Activated CD4-positive, alpha-beta T cell treated with anti-CD3 and anti-CD28 coated beads, Interleukin-2, amount 10 ng/mL, durations not matched to agents 7 days and 5 days (primary cell): ENCODE results near the gene ERC2. TPM values are rescaled to one million over a fixed set of nuclear protein-coding genes. Genes with fewer than 3 reads are reported as not detected.

Experiments
- CTCF ChIA-PET: fragments of 350-600 bp; sonication (Branson Sonifier 250); formaldehyde crosslinking; loops from one replicate; lab custom pipeline; 2021; ENCODE audit warnings: antibody characterized with exemption; lab: Charles Lee
- POLR2A ChIA-PET: fragments of 350-600 bp; sonication (Branson Sonifier 250); formaldehyde crosslinking; loops from one replicate; lab custom pipeline; 2021; ENCODE audit warnings: antibody characterized with exemption; lab: Charles Lee
- DNase-seq: peaks from one replicate; pipeline ENCODE4 v3.0.0-alpha.2; 2020
- H3K27ac Mint-ChIP-seq: one replicate; pipeline ENCODE4 v1.8.0; 2021; ENCODE audit warnings: mild to moderate bottlenecking, moderate library complexity, mixed read lengths
- H3K27me3 Mint-ChIP-seq: one replicate; pipeline ENCODE4 v1.8.0; 2021; ENCODE audit warnings: mixed read lengths
- H3K36me3 Mint-ChIP-seq: one replicate; pipeline ENCODE4 v1.8.0; 2021; ENCODE audit warnings: low read depth, mixed read lengths
- H3K4me1 Mint-ChIP-seq: one replicate; pipeline ENCODE4 v1.8.0; 2021; ENCODE audit warnings: mixed read lengths
- H3K4me3 Mint-ChIP-seq: one replicate; pipeline ENCODE4 v1.8.0; 2021; ENCODE audit warnings: mild to moderate bottlenecking, moderate library complexity, mixed read lengths
- H3K9me3 Mint-ChIP-seq: one replicate; pipeline ENCODE4 v1.8.0; 2021; ENCODE audit warnings: mixed read lengths
- total RNA-seq, 2 experiments: library from RNA; stranded (reverse); gene quantifications; one replicate each; pipeline ENCODE4 v1.2.3, GENCODE V29; 2021

Gene ERC2
- total RNA-seq, 2 experiments from 2014 or later: not detected

DNA sequence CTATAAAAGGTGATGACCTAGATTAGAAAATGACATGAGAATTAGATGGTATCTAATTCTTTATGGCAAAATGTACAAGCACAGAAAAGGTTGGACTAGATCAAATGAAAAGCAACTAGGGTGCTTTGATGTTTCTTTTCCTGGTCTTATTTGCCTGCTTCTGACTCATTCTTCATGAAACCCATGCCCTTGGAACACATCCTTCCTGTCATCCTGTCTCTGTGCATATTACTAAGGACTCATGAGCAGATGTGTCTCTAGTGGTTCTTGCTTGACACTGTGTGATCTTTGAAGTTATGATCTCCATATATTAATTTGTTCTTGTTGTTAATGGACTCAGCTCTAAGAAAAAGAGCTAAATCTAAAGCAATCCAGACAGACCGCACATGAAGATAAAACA, 314.0 kb downstream of the ERC2 start:
- Mint-ChIP-seq H3K4me3 (no peak overlapping the region), H3K27me3 (no peaks in the 10 kb centered on the region), H3K36me3 (no peaks in the 10 kb centered on the region), H3K9me3 (no peaks in the 10 kb centered on the region), H3K4me1 (no peaks in the 10 kb centered on the region), H3K27ac (no peak overlapping the region)
- ChIA-PET POLR2A (no interaction called here), CTCF (no interaction called here)
- no peak for DNase-seq

DNA sequence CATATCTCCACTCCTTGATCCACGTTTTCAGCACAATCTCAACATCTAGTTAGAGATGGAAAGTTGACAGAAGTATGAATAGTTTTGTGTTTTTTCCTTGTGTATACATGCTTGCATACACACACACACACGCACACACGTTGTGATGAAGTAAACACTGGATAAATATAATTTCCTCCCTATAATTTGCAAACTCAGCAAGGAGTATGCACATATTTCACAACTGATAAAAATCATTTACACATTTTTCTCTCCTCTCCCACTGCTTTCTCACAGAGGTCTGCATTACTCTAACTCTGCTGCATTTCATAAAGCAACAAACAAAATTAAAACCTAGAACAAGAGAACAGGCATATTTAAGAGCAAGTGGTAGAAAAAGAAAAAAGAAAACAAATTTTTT, 320.9 kb downstream of the ERC2 start:
- H3K36me3 Mint-ChIP-seq: no peaks in the 10 kb centered on the region
- H3K27me3 Mint-ChIP-seq: peaks cover 2% of the 10 kb centered on the region
- no peak overlapping the region for H3K27ac Mint-ChIP-seq
- CTCF ChIA-PET: no interaction called here
- H3K9me3 Mint-ChIP-seq: no peaks in the 10 kb centered on the region
- no peak overlapping the region for H3K4me3 Mint-ChIP-seq
- no peak for DNase-seq
- H3K4me1 Mint-ChIP-seq: no peaks in the 10 kb centered on the region
- POLR2A ChIA-PET: no interaction called here

DNA sequence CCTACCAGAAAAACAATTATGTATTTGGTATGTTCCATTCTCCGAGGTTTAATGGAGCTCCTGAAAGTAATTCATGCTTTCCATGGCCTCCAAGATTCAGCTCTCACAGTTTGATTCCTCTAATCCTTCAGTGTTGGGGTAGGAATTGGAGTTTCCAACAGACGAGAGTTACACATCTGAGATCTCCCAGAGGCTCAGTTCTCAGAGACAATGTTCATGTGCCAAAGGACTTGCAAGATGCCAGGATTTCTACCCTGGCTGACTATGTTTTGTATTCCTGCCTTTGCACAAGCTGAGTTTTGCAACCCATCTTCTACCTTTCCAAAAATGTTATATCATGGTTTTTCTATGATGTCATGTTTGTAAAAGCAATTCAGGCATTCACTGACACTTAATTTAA, 322.9 kb downstream of the ERC2 start:
- ChIA-PET CTCF (no interaction called here), POLR2A (no interaction called here)
- Mint-ChIP-seq H3K4me3 (no peak overlapping the region), H3K9me3 (no peaks in the 10 kb centered on the region), H3K36me3 (no peaks in the 10 kb centered on the region), H3K27me3 (peaks cover 5% of the 10 kb centered on the region), H3K4me1 (no peaks in the 10 kb centered on the region), H3K27ac (no peak overlapping the region)
- no peak for DNase-seq

DNA sequence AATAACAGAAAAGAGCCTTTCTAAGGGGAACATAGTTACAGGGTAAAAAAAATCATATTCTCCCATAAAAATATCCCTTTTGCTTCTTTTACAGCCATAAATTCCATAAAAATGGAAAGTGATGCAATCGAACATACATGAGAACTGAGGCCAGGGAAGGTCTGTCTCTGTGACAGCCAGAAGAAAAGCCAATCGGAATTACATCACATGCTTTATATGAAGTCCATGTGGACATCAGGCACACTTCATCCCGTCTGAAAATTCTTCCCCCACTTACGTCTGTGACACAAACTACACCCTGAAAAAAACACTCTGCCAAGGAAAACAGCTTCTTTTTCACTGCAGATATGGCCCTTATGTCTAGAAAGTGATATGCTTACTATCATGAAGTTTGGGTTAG, 323.5 kb downstream of the ERC2 start:
- no peak overlapping the region for H3K27ac Mint-ChIP-seq
- H3K9me3 Mint-ChIP-seq: no peaks in the 10 kb centered on the region
- no peak overlapping the region for H3K4me3 Mint-ChIP-seq
- ChIA-PET CTCF (no interaction called here), POLR2A (no interaction called here)
- peaks cover 5% of the 10 kb centered on the region for H3K27me3 Mint-ChIP-seq
- H3K36me3 Mint-ChIP-seq: no peaks in the 10 kb centered on the region
- H3K4me1 Mint-ChIP-seq: no peaks in the 10 kb centered on the region
- DNase-seq: no peak

DNA sequence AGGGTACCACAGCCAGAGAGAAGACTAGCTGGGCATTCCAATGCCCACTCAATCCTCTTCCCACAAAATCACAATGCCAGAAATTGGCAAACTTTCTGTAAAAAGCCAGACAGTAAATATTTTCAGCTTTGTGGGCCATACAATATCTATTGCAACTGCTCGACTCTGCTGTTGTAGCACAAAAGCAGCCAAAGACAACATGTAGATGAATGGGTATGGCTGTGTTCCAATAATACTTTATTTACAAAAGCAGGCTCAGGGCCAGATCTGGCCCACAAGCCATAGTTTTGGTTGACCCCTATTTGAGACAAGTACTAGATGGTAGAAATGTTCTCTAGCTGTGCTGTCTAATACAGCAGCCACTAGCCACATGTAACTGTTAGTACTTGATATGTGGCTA, 330.9 kb downstream of the ERC2 start:
- Mint-ChIP-seq H3K4me1 (no peaks in the 10 kb centered on the region), H3K9me3 (no peaks in the 10 kb centered on the region), H3K27me3 (peaks cover 6% of the 10 kb centered on the region), H3K36me3 (no peaks in the 10 kb centered on the region), H3K27ac (no peak overlapping the region), H3K4me3 (no peak overlapping the region)
- ChIA-PET POLR2A (no interaction called here), CTCF (no interaction called here)
- no peak for DNase-seq

DNA sequence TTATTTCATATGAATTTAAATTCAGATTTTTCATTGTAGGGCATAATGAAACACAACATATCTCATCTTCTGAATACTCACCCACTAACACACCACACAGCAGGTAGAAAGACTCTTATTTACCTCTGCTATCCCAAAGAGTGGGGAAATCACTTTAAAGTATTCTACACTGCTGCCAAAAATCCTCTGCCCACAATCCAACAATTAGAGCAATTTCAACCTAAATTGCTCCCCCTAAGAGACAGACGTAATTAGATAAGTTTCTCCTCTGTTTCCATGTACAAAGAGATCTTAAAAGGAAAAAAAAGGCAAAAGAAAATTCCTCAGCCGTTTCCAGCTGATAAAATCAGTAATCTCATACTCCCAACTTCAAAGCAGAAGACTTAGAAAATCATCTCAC, 331.8 kb downstream of the ERC2 start:
- peaks cover 6% of the 10 kb centered on the region for H3K27me3 Mint-ChIP-seq
- DNase-seq: no peak

DNA sequence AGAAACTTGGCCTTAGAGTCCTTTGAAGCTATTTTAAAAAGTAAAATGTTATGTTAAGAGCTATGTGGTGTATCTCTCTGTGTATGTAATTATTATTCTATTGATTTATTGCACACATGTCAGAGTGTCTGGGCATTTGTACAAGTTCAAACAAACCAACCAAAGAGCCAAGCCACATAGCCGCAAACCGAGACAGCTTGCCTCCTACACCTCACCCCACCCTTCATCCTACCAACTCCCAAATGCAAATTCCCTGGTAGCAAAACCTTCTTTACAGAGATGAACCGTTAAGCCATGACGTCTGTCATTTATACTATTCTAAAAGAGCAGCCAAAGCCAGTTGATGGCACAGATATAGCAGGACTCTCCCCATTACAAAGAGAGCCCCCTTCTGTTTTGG, 332.3 kb downstream of the ERC2 start:
- peaks cover 4% of the 10 kb centered on the region for H3K27me3 Mint-ChIP-seq
- H3K27ac Mint-ChIP-seq: no peak overlapping the region
- no peaks in the 10 kb centered on the region for H3K4me1 Mint-ChIP-seq
- no peak overlapping the region for H3K4me3 Mint-ChIP-seq
- no peak for DNase-seq
- no peaks in the 10 kb centered on the region for H3K9me3 Mint-ChIP-seq
- CTCF ChIA-PET: no interaction called here
- POLR2A ChIA-PET: no interaction called here
- H3K36me3 Mint-ChIP-seq: no peaks in the 10 kb centered on the region

More for the DNA sequence above, 331.8 kb downstream of the ERC2 start:
- Mint-ChIP-seq H3K4me1 (no peaks in the 10 kb centered on the region), H3K9me3 (no peaks in the 10 kb centered on the region), H3K36me3 (no peaks in the 10 kb centered on the region), H3K27ac (no peak overlapping the region), H3K4me3 (no peak overlapping the region)
- ChIA-PET POLR2A (no interaction called here), CTCF (no interaction called here)

DNA sequence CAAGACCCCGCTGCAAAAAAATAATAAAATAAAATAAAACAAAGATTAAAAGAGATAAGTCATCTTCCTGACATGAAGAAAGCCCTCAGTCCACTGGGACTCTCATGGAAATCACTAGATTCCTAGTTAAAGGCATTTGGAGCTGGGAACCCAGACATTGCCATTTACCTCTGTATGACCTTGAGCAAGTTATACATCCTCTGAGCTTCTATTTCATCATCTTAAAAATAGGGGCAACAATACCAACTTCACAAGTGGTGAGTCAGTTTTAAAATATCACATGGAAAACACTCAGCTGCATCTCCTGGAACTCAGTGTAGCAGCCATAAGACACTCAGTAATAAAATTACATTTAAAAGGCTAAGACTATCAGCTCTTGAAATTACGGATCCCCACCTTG, 334.8 kb downstream of the ERC2 start:
- Mint-ChIP-seq H3K27ac (no peak overlapping the region), H3K4me1 (no peaks in the 10 kb centered on the region), H3K36me3 (no peaks in the 10 kb centered on the region), H3K27me3 (peaks cover 7% of the 10 kb centered on the region), H3K4me3 (no peak overlapping the region), H3K9me3 (no peaks in the 10 kb centered on the region)
- POLR2A ChIA-PET: no interaction called here
- CTCF ChIA-PET: no interaction called here
- no peak for DNase-seq

DNA sequence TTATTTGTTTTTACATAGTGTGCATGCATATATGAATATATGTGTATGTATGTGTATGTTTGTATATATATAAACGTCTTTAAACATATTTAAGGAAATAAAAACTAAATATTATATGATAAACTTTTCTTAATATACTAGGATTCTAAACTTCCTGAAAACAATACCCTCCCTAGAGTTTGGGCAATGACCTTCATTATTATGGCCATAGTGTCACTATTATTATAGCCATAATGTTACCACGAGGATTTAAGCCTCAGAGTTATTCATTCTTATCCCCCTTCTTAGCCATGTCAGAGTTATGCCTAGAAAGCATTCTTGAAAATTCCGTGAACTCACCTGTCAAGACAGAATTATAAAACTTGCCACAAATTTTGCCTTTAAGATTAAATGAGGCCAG, 335.5 kb downstream of the ERC2 start:
- ChIA-PET CTCF (no interaction called here), POLR2A (no interaction called here)
- no peak for DNase-seq
- H3K4me3 Mint-ChIP-seq: no peak overlapping the region
- no peak overlapping the region for H3K27ac Mint-ChIP-seq
- H3K4me1 Mint-ChIP-seq: no peaks in the 10 kb centered on the region
- peaks cover 7% of the 10 kb centered on the region for H3K27me3 Mint-ChIP-seq
- H3K36me3 Mint-ChIP-seq: no peaks in the 10 kb centered on the region
- no peaks in the 10 kb centered on the region for H3K9me3 Mint-ChIP-seq

DNA sequence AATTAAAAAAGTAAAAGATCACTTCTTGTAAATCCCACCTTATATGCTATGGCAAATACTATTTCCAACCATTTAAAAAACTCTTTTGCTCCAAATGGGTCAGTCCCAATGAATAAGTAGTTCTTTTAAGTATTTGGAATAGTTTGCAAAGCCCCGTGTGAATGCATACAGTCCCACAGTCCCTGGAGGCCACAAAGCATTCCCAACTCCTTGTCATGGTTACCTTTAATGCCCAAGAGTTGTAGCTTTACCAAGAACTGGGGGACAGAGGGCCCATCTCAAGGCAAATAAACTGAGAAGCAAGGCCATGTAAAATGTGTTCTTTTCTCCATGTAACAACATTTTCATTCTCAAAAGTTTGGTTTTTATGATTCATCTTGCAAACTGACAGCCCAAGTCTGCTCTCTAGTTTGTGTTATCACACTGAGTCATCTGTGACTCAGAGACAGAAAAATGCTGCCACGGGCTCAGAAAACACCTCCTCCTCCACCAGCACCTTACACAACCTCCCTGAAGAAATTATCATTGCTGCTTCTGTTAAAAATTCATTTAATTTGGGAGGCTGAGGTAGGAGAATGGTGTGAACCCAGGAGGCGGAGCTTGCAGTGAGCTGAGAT, 336.2 kb downstream of the ERC2 start:
- Mint-ChIP-seq H3K27ac (no peak overlapping the region), H3K4me1 (no peaks in the 10 kb centered on the region), H3K9me3 (no peaks in the 10 kb centered on the region), H3K36me3 (no peaks in the 10 kb centered on the region), H3K27me3 (peaks cover 7% of the 10 kb centered on the region), H3K4me3 (no peak overlapping the region)
- CTCF ChIA-PET: no interaction called here
- DNase-seq: no peak
- POLR2A ChIA-PET: no interaction called here

DNA sequence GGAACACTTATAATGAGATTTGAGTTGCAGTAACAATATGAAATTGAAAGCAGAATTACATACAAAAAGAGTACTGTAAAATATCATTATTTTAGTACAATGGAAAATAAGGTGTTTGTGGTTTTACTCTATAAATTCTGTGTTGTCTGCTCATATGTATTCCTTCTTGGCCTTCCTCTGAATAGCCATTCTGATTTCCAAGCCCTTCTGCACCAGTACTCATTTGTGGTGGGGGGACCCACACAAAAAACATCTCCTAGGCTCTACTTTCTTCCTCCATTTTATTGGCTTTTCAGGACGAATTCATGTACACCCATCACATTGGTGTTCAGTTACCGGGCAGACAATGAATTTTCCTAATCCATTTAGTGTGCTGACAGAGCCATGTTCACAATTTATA, 338.2 kb downstream of the ERC2 start:
- ChIA-PET CTCF (no interaction called here), POLR2A (no interaction called here)
- Mint-ChIP-seq H3K4me3 (no peak overlapping the region), H3K27ac (no peak overlapping the region), H3K9me3 (no peaks in the 10 kb centered on the region), H3K36me3 (no peaks in the 10 kb centered on the region), H3K4me1 (no peaks in the 10 kb centered on the region), H3K27me3 (peaks cover 3% of the 10 kb centered on the region)
- DNase-seq: no peak

DNA sequence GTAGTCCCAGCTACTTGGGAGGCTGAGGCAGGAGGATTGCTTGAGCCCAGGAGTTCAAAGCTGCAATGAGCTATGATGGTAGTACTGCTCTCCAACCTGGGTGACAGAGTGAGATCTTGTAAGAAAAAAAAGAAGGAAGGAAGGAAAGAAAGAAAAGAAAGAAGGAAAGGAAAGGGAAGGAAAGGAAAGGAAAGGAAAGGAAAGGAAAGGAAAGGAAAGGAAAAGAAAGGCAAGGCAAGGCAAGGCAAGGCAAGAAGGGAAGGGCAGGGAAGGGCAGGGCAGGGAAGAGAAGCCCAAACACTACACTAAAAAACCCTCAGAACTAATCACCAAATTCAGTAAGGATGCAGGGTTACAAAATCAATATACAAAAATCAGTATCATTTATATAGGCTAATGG, 341.6 kb downstream of the ERC2 start:
- Mint-ChIP-seq H3K9me3 (no peaks in the 10 kb centered on the region), H3K27ac (no peak overlapping the region), H3K27me3 (peaks cover 3% of the 10 kb centered on the region), H3K4me3 (no peak overlapping the region), H3K4me1 (no peaks in the 10 kb centered on the region), H3K36me3 (no peaks in the 10 kb centered on the region)
- ChIA-PET CTCF (no interaction called here), POLR2A (interaction anchor here (0.6 kb wide), 1 partner anchor 1969 kb away, joined by 3 read pairs; no protein-coding TSS in a partner anchor)
- DNase-seq: no peak

DNA sequence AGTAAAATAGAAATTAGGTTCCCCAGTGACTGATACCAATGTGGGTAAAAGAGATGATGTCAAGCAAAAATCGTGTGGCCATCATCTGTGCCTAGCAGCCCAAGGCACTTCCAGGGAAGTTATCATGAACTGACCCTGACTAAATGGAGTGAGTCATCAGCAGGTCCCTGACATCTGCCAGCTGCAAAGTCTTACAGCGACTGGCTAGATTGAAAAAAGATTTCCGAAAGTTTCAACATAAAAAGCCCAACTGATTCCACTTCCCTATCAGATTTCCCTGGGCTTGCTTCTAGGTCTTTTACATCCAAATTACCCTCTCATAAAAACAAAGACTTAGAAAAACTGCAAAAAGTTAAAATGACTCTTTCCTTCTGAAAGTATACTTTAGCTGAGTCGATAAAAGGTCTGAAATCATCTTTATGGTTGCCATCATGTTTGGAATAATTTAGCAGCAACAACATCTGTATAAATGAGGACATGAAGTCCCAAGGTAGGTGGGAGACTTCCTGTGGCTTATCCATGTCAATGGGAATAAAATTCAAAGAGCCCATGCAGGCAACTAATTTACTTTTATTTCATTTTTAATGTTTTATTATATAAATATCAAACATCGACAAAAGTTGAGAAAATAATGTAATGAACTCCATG, 342.8 kb downstream of the ERC2 start:
- H3K4me1 Mint-ChIP-seq: no peaks in the 10 kb centered on the region
- no peak overlapping the region for H3K27ac Mint-ChIP-seq
- no peaks in the 10 kb centered on the region for H3K36me3 Mint-ChIP-seq
- no peak overlapping the region for H3K4me3 Mint-ChIP-seq
- DNase-seq: no peak
- no peaks in the 10 kb centered on the region for H3K9me3 Mint-ChIP-seq
- peaks cover 3% of the 10 kb centered on the region for H3K27me3 Mint-ChIP-seq
- CTCF ChIA-PET: no interaction called here
- POLR2A ChIA-PET: no interaction called here

DNA sequence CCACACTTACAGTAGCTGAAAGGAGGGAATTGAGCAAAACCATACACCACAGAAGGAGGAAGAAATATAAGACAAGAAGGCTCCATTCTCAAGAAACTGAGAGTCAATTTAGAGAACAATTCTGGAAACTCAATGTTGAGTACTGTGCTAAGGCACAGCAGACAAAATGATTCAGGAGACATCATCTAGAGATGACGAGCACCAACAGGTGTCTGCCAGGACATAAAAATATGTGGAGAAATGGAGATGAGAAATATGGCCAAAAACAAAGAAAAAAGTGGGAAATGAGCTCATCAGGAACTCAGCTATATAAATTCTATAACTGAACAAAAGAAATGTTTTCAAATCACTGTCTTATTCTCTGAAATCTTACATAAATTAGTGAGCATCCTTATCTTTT, 343.7 kb downstream of the ERC2 start:
- Mint-ChIP-seq H3K27me3 (peaks cover 2% of the 10 kb centered on the region), H3K4me1 (no peaks in the 10 kb centered on the region), H3K36me3 (no peaks in the 10 kb centered on the region), H3K9me3 (no peaks in the 10 kb centered on the region), H3K4me3 (no peak overlapping the region), H3K27ac (no peak overlapping the region)
- DNase-seq: no peak
- ChIA-PET POLR2A (no interaction called here), CTCF (no interaction called here)
